ENCODE results near the gene ABCG5.

ABCG5 gene

DNA sequence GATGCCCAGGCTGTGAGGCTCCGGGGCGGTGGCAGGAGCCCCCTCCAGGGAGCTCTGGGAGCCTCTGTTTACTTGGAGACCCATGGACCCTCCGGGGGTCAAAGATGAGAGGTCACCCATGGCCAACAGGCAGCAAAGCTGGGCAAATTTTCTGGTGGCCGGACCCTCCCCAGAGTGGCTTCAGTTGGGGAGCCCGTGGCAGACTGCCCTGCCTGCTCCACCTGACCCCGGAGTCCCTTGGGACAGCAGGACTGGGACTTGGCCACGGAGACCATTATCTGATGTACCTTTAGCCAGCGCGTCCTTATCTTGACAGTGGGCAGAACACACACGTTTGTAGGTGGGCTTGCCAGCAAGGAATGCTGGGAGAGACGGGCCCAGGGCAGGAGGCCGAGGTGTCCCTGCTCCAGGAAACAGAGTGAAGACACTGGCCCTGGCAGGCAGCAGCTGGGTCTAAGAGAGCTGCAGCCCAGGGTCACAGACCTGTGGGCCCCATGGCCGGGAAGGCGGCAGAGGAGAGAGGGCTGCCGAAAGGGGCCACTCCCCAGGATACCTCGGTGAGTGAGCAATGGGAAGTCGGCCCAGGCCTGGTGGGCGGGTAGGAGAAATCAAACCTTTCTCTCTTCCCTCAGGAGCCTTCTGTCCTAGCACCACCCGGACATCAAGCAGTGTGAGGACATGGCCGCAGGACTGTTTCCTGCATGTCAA is at the start of gene ABCG5, which contains the start of gene ABCG8:
Gene ABCG5, minus strand, starts transcription at position 280 of the 708 bp plus-strand sequence. Its CDS starts 160 bp downstream, at position 120.
Gene ABCG8, plus strand, starts transcription at position 412 of the 708 bp plus-strand sequence. Its CDS starts 83 bp downstream, at position 495.
- no peak for DNase-seq

DNA sequence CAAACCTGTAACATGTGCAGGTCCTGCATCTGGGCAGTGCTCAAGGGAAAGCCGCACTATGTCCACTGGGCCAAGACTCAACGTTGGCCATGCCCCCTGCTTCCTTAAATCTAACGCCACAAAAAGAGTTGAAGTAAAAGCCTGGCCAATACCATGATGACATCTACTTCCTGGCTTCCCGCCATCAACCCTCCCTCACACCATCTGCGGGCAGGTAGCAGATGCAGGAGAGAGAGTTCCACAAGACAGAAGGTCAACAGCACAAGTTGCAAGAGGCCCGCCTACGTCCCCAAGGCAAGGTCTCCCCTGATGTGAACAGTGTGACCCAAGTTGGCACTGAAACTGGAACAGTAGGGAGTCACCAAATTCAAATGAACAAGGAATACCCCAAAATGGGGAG is 48.5 kb upstream of the ABCG5 start:
- DNase-seq, result no peak

DNA sequence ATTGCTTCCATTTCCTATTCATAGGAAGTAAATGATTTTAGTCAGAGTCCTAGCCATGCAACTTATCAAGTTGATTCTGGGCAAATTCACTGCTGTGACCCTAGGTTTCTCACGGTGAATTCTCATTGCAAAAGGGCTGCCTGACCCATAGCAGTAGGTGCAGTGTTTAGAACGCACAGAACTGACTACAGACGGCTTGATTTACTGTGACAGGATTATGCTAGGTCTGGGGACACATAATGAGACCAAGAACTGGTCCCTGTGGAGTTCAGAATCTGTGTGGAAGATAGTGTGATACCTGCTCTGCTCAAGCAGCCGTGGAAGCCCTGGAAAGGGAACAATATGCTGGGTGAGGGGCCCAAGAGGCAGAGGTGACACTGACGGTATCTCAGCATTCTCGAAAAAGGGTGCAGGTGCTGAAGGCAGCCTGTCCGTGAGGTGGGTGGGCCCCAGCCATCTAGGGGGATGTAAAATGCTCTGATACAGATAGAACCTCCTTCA is 46.5 kb upstream of the ABCG5 start:
- no peak for DNase-seq

- DNase-seq, result no peak
These were observed 46.0 kb upstream of the ABCG5 start for GRCh38 chr2:43884689-43885088.

- DNase-seq, result no peak
These were observed 43.7 kb upstream of the ABCG5 start for GRCh38 chr2:43882312-43882711.

GRCh38 chr2:43880952-43881351 is 42.3 kb upstream of the ABCG5 start:
- DNase-seq, result no peak

DNA sequence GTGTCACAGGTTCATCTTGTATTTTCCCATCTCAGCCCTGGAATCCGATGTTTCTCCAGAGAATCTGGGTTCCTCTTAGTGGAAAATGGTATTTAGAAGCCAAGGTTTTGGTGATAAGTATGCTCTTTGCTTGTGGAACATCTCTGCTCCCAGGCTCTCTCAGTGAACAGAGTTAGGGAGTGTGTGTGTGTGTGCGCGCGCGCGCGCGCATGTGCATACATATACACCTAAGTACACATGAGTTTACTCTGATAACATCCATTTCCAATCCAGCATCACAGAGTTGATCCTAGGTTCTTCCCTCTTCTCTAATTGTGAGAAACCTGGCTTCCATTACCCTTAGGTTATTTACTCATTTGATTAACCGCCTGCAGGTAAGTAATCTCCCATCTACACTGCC is 41.8 kb upstream of the ABCG5 start:
- DNase-seq, result no peak

- no peak for DNase-seq
These were observed 40.6 kb upstream of the ABCG5 start for GRCh38 chr2:43879261-43879660.

- DNase-seq, result no peak
These were observed 39.3 kb upstream of the ABCG5 start for GRCh38 chr2:43877782-43878464.

DNA sequence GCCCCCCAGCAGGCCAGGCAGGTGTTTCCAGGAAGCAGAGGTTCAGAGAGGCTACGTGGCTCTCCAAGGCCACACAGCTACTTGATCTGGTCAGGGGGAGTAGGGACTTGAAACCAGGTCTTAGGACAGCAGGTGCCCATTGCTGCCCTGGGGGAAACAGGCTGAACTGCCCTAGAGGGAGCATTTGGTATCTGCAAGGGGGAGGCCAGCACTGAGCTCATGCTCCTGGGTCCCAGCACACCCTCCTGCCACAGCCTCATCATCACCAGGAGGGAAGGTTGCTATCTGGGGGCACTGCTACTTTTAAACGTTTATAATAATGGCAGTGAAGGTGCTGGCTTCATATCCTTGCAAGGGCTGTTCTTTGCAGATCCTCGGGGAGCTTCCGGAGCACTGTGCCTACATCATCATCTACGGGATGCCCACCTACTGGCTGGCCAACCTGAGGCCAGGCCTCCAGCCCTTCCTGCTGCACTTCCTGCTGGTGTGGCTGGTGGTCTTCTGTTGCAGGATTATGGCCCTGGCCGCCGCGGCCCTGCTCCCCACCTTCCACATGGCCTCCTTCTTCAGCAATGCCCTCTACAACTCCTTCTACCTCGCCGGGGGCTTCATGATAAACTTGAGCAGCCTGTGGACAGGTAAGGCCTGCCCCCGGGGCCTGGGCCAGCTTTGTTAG is 36.3 kb upstream of the ABCG5 start:
- DNase-seq, result no peak

GRCh38 chr2:43872151-43872550 is 33.5 kb upstream of the ABCG5 start:
- no peak for DNase-seq

DNA sequence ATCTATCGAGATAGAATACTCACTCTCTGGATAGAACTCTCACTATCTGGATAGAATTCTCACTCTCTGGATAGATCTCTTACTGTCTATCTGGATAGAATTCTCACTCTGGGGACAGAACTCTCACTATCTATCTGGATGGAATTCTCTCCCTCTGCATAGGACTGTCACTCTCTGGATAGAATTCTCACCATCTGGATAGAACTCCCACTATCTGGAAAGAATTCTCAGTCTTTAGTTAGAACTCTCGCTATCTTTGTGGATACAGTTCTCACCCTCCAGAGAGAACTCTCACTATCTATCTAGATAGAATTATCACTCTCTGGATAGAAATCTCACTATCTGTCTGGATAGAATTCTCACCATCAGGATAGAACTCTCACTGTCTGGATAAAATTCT is 16.7 kb upstream of the ABCG5 start:
- DNase-seq, result no peak

GRCh38 chr2:43854671-43855070 is 16.0 kb upstream of the ABCG5 start:
- no peak for DNase-seq

DNA sequence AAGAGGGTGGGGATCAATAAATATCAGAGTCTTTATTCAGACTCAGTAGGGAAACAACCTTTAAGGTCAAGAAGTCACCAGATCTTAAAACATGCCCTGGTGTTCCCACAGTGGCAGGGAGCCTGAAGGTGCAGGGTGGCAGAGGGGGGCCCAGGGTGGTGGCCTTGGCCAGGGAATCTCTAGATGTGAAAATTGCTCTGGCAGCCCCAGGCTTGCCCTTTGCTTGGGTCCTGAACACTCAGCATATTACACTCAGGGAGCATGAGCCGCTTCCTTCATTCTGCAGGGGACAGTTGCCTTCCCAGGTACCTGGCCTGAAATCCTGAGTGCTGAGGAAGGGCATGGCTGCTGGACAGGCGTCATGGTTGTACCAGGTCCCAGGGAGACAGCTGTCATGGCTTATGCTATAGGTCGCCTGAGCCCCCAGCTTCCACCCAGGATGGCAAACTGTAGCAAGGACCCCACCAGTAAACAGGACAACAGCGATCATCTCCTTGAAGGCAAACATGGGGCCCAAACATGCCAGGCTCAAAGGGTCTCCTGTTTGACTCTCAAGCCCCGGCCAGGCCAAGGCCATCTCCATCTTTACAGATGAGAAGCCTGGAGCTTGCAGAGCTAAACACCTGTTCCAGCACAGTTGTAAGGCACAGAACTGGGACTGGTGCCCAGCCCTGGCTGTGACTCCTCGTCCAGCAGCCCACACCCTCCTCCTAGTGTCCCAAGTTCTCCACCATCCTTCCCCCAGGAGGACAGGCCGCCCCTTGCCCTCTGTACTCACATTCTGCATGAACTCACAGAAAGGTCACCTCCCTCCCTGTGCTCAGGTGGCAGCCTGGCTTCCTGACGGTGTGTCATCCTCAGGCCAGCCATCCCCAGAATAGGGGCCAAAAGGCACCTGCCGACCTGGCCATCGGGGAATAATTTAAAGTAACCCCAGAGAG is 14.8 kb upstream of the ABCG5 start:
- no peak for DNase-seq

GRCh38 chr2:43852196-43852730 is 13.6 kb upstream of the ABCG5 start:
- DNase-seq, result no peak

DNA sequence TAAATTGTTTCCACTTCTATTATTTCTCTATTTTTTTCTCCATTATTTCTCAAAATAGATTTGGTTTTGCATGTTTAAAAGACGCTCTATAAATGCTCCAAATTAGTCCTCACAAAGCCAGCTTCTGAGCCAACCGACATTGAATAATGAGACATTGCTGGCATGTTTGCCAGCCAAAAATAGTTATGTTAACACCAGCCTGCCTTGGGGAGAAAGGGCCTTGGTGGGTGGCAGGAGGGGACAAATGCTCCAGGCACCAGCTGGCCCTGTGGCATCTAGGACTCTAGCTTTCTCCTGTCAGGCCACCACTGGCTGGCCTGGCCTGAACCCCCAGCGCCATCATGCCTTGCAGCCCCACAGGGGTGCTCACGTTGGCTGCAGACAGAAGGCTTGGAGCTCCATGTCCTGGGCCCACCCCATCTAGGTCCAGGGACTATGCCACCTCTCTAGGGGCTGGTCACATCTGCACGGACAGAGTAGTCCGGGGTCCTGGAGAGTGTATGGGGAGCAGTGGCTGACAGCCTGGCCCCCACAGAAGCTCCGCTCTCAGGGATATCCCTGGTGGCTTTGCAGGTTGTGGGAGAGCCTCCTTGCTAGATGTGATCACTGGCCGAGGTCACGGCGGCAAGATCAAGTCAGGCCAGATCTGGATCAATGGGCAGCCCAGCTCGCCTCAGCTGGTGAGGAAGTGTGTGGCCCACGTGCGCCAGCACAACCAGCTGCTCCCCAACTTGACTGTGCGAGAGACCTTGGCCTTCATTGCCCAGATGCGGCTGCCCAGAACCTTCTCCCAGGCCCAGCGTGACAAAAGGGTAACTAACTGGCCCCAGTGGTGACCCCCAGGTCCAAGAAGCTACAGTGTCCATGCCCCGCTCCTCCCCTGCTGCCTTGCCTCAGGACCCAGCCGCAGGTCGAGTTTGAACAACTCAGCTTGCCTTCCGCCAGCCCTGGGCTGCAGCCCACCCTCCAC is 12.7 kb upstream of the ABCG5 start:
- DNase-seq, result no peak

DNA sequence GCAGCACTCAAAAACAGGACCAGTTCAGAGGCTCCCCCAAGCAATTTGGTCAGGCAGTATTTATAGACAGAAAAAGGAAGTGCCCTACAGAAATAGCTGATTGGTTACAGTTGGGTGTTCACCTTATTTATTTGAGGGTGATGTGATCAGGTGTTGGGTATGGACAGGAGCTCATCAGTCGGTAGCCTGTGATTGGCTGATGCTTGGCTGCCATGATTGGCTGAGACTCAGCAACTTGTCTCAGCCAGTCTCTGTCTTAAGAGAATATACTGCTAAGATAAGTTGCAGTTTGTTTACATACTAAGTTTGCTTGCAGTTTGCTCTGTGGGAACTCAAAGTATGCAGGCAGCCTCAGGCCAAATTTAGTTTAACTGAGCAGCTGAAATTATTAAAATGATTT is 9.6 kb upstream of the ABCG5 start:
- DNase-seq, result no peak

DNA sequence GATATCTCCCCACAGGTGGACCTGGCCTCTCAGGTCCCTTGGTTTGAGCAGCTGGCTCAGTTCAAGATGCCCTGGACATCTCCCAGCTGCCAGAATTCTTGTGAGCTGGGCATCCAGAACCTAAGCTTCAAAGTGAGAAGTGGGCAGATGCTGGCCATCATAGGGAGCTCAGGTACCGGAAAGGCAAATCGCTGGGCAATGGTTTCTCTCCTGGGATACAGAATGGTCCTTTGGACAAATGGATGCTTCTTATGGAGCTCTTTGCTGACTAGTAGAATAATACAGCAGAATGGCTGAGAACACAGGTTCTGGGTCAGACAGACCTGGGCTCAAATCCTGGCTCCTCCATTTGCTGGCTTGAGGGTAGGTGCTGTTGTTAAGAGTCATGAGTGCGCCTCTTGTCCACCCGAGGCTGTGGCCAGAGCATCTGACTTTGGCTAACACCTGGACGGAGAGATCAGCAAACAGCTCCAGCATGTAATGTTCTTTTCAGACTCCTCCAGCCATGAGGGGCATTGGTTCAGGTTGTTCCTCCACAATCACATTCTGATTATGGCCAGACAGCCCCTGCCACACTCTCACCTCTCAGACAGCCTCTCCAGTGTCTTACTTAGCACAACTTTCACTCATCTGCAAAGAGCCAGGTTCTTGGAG is 7.6 kb upstream of the ABCG5 start:
- no peak for DNase-seq

- DNase-seq, result no peak
These were observed 6.5 kb upstream of the ABCG5 start for GRCh38 chr2:43845181-43845580.

DNA sequence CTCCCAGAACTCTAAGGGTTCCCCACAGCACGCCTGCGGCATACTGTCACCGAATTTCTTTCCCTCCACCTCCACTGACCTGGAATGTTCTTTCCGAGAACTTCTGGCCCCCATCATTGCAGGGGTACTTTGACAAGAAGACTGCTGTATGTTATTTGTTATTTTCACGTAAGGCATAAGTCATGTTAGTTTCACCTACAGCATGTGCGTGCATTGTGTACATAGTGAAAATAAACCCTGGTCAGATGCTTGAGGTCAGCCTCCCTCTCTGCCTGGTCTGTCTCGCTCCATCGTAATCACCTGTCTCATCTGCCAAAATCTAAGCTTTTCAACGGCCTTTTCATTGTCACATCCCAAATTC is 4.2 kb upstream of the ABCG5 start:
- DNase-seq, result no peak
